ENCODE data around the gene ARL13B.
A peak's percentile ranks its signal among the peaks of the same experiment; 100 is the strongest.

- TF ChIP-seq JUN (IDR thresholded peaks at IDR 0.05; ENCODE audit: low read depth, low read length) (no peak), POLR2A (IDR thresholded peaks at IDR 0.05; ENCODE audit: control extremely low read depth in 1 of 2, low read depth in 2 of 2, low read length in 2 of 2) (peak in 1 of 2 experiments; percentile 83; a peak in 2 of 3 replicates)
Measured at GRCh38 chr3:93979850-93980676, at the start of gene ARL13B.
